Gastrocnemius medialis (tissue), 4 donors: ENCODE data around the gene WDR91. TPM values are rescaled to one million over a fixed set of nuclear protein-coding genes. Genes with fewer than 3 reads are reported as not detected.

Experiments
- ATAC-seq, 2 donors: fragments of 150-250 bp; one replicate each; pipeline ENCODE4 v1.9.1; 2016
- DNase-seq, 2 donors: peaks; one replicate each; pipeline ENCODE4 v3.0.0-alpha.2; 2019
- H3K27ac ChIP-seq, 4 donors: fragments of 200-600 bp; sonication (generic); 1 replicate in 1 of 4; 2 replicates in 3 of 4; pipeline ENCODE4 v1.5.1; 2016 to 2018; ENCODE audit warnings: mild to moderate bottlenecking in 2 of 4, moderate library complexity in 1 of 4
- H3K27me3 ChIP-seq, 3 donors: fragments of 200-600 bp; sonication (generic) in 2 of 3; 1 replicate in 1 of 3; 2 replicates in 2 of 3; pipeline versions ENCODE4 v1.5.1 to v1.6.0; 2016 to 2019; ENCODE audit warnings: mild to moderate bottlenecking in 1 of 3, moderate library complexity in 1 of 3
- H3K36me3 ChIP-seq, 2 donors: fragments of 200-600 bp; sonication (generic) in 1 of 2; one replicate each; pipeline ENCODE4 v1.5.1; 2017 to 2018
- H3K4me1 ChIP-seq, 2 donors: fragments of 200-600 bp; sonication (generic) in 1 of 2; one replicate each; pipeline ENCODE4 v1.5.1; 2016 to 2017; ENCODE audit warnings: mild to moderate bottlenecking in 2 of 2
- H3K4me3 ChIP-seq, 4 donors: fragments of 200-600 bp; sonication (generic) in 3 of 4; 1 replicate in 1 of 4; 2 replicates in 3 of 4; pipeline ENCODE4 v1.5.1; 2016 to 2019; ENCODE audit warnings: mild to moderate bottlenecking in 2 of 4
- H3K9me3 ChIP-seq, 3 donors: fragments of 200-600 bp; sonication (generic) in 2 of 3; 1 replicate in 1 of 3; 2 replicates in 2 of 3; pipeline ENCODE4 v1.5.1; 2016 to 2019
- CTCF ChIP-seq, 5 experiments: fragments of 450-650 bp in 3 of 5; fragments of 200-600 bp in 2 of 5; sonication (generic) in 2 of 5; IDR thresholded peaks in 4 of 5; conservative IDR thresholded peaks in 1 of 5; 1 replicate in 4 of 5; 2 replicates in 1 of 5; pipeline ENCODE4 v1.5.1; 2016 to 2019; ENCODE audit warnings: antibody characterized with exemption in 5 of 5, mild to moderate bottlenecking in 3 of 5, moderate library complexity in 3 of 5
- POLR2A ChIP-seq, 2 donors: fragments of 450-650 bp; IDR thresholded peaks; one replicate each; pipeline ENCODE4 v1.6.1; 2017; ENCODE audit warnings: antibody characterized with exemption in 2 of 2, mild to moderate bottlenecking in 2 of 2, moderate library complexity in 2 of 2
- in situ Hi-C, 4 donors: fragments of 200-750 bp; cut with MboI; loops; one replicate each; pipeline versions ENCODE4 v1.15.0 to v1.8.0; 2017; ENCODE audit warnings: low sequenced_read_pairs in 4 of 4
- intact Hi-C: fragments of 100-400 bp; cut with DNase I; formaldehyde crosslinking; loops from one replicate; pipeline ENCODE4 v1.15.1; 2023; ENCODE audit warnings: low total_unique reads
- total RNA-seq, 4 donors: library from RNA; depleted of rRNA; stranded (reverse); fragments of >200 nt; gene quantifications; one replicate each; pipeline versions ENCODE4 v1.1.0 to v1.2.3, GENCODE V29; 2016

Gene WDR91
- total RNA-seq, 4 donors from 2014 or later = 3.6 to 8.0 (median 6.4) TPM

- in situ Hi-C loops = no loop called here
- intact Hi-C loops = loop anchor here (5.0 kb wide), 1 partner anchor 636 kb away; no protein-coding TSS in a partner anchor
- Histone ChIP-seq H3K4me3 (peak overlapping the region in 3 of 4 donors; percentile 5 to 69 (median 27)), H3K36me3 (peaks cover 0 to 24% of the 10 kb centered on the region in 2 donors), H3K27me3 (no peaks in the 10 kb centered on the region), H3K27ac (peak overlapping the region; percentile 93 to 97 (median 96)), H3K4me1 (peaks cover 76 to 82% of the 10 kb centered on the region in 2 donors), H3K9me3 (no peaks in the 10 kb centered on the region)
- ATAC-seq (peak in 1 of 2 donors; percentile 23), DNase-seq (peak; percentile 70 to 77)
- TF ChIP-seq CTCF (IDR thresholded peaks at IDR 0.05 in 4 of 5, conservative IDR thresholded peaks at IDR 0.05 in 1 of 5) (no peak), POLR2A (IDR thresholded peaks at IDR 0.05) (peak; percentile 46 to 49)
Measured at GRCh38 chr7:135168001-135168400, 43.3 kb downstream of the WDR91 start.

- Histone ChIP-seq H3K27ac (peak overlapping the region; percentile 93 to 97 (median 96)), H3K4me3 (peak overlapping the region in 3 of 4 donors; percentile 5 to 69 (median 21)), H3K36me3 (peaks cover 0 to 24% of the 10 kb centered on the region in 2 donors), H3K4me1 (peaks cover 81 to 88% of the 10 kb centered on the region in 2 donors), H3K9me3 (no peaks in the 10 kb centered on the region), H3K27me3 (no peaks in the 10 kb centered on the region)
- DNase-seq (no peak), ATAC-seq (no peak)
- TF ChIP-seq POLR2A (IDR thresholded peaks at IDR 0.05) (no peak), CTCF (IDR thresholded peaks at IDR 0.05 in 4 of 5, conservative IDR thresholded peaks at IDR 0.05 in 1 of 5) (no peak)
- in situ Hi-C loops (no loop called here), intact Hi-C loops (loop anchor here (5.0 kb wide), 1 partner anchor 635 kb away; no protein-coding TSS in a partner anchor)
Measured at GRCh38 chr7:135167365-135167917, 43.9 kb downstream of the WDR91 start.

GRCh38 chr7:135166338-135166990 lies 44.9 kb downstream of the WDR91 start:
- Histone ChIP-seq H3K27me3 (no peaks in the 10 kb centered on the region), H3K27ac (peak overlapping the region; percentile 93 to 97 (median 96)), H3K4me3 (peak overlapping the region in 1 of 4 donors; percentile 8), H3K4me1 (peaks cover 86 to 91% of the 10 kb centered on the region in 2 donors), H3K36me3 (peaks cover 0 to 24% of the 10 kb centered on the region in 2 donors), H3K9me3 (no peaks in the 10 kb centered on the region)
- ATAC-seq (no peak), DNase-seq (no peak)
- intact Hi-C loops (loop anchor here (5.0 kb wide), 1 partner anchor 634 kb away; no protein-coding TSS in a partner anchor), in situ Hi-C loops (no loop called here)
- TF ChIP-seq CTCF (IDR thresholded peaks at IDR 0.05 in 4 of 5, conservative IDR thresholded peaks at IDR 0.05 in 1 of 5) (no peak), POLR2A (IDR thresholded peaks at IDR 0.05) (no peak)

GRCh38 chr7:135165862-135166261 lies 45.5 kb downstream of the WDR91 start:
- DNase-seq (no peak), ATAC-seq (no peak)
- H3K27me3 ChIP-seq = no peaks in the 10 kb centered on the region
- H3K36me3 ChIP-seq = peaks cover 0 to 24% of the 10 kb centered on the region in 2 donors
- intact Hi-C loops = loop anchor here (5.0 kb wide), 1 partner anchor 634 kb away; no protein-coding TSS in a partner anchor
- TF ChIP-seq POLR2A (IDR thresholded peaks at IDR 0.05) = no peak
- TF ChIP-seq CTCF (IDR thresholded peaks at IDR 0.05 in 4 of 5, conservative IDR thresholded peaks at IDR 0.05 in 1 of 5) = no peak
- peak overlapping the region; percentile 93 to 97 (median 96) for H3K27ac ChIP-seq
- peak overlapping the region in 2 of 4 donors; percentile 8 to 35 for H3K4me3 ChIP-seq
- H3K9me3 ChIP-seq = no peaks in the 10 kb centered on the region
- peaks cover 86 to 91% of the 10 kb centered on the region in 2 donors for H3K4me1 ChIP-seq
- in situ Hi-C loops = no loop called here
